Hepatocyte (in vitro differentiated cells): Measurements from ENCODE around the gene NSMF.

Experiments
- EZH2 ChIP-seq: fragments of 200-600 bp; sonication (generic); IDR thresholded peaks from 2 replicates; pipeline ENCODE4 v1.6.1; 2016; ENCODE audit warnings: antibody characterized with exemption, mild to moderate bottlenecking, borderline replicate concordance
- EZH2phosphoT487 ChIP-seq: fragments of 200-600 bp; sonication (generic); IDR thresholded peaks from one replicate; pipeline ENCODE4 v1.6.1; 2018; ENCODE audit warnings: antibody characterized with exemption, mild to moderate bottlenecking, low read depth, moderate library complexity; ENCODE audit not compliant: unreplicated experiment, severe bottlenecking
- TF ChIP-seq, protein P1 (sequence below): fragments of 200-600 bp; sonication (generic); IDR thresholded peaks from 2 replicates; pipeline ENCODE4 v1.5.1; 2016; ENCODE audit warnings: antibody characterized with exemption, mild to moderate bottlenecking; ENCODE audit not compliant: poor library complexity

GRCh38 chr9:137502008-137502911 lies 43.1 kb upstream of the NSMF start:
- TF ChIP-seq, protein P1, sequence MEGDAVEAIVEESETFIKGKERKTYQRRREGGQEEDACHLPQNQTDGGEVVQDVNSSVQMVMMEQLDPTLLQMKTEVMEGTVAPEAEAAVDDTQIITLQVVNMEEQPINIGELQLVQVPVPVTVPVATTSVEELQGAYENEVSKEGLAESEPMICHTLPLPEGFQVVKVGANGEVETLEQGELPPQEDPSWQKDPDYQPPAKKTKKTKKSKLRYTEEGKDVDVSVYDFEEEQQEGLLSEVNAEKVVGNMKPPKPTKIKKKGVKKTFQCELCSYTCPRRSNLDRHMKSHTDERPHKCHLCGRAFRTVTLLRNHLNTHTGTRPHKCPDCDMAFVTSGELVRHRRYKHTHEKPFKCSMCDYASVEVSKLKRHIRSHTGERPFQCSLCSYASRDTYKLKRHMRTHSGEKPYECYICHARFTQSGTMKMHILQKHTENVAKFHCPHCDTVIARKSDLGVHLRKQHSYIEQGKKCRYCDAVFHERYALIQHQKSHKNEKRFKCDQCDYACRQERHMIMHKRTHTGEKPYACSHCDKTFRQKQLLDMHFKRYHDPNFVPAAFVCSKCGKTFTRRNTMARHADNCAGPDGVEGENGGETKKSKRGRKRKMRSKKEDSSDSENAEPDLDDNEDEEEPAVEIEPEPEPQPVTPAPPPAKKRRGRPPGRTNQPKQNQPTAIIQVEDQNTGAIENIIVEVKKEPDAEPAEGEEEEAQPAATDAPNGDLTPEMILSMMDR, result no peak
- TF ChIP-seq EZH2 (no peak), EZH2phosphoT487 (no peak)
